ENCODE results near the gene ZBTB16.
A peak's percentile ranks its signal among the peaks of the same experiment; 100 is the strongest.

The ZBTB16 gene

GRCh38 chr11:114088836-114089235 is 29.3 kb downstream of the ZBTB16 start:
- H3K27me3 Mint-ChIP-seq (ENCODE audit: low read depth, poor library complexity): no peaks in the 10 kb centered on the region
- H3K9me3 Mint-ChIP-seq: no peaks in the 10 kb centered on the region
- DNase-seq: no peak
- H3K27ac Mint-ChIP-seq: peak overlapping the region; percentile 64
- TF ChIP-seq, protein P1, sequence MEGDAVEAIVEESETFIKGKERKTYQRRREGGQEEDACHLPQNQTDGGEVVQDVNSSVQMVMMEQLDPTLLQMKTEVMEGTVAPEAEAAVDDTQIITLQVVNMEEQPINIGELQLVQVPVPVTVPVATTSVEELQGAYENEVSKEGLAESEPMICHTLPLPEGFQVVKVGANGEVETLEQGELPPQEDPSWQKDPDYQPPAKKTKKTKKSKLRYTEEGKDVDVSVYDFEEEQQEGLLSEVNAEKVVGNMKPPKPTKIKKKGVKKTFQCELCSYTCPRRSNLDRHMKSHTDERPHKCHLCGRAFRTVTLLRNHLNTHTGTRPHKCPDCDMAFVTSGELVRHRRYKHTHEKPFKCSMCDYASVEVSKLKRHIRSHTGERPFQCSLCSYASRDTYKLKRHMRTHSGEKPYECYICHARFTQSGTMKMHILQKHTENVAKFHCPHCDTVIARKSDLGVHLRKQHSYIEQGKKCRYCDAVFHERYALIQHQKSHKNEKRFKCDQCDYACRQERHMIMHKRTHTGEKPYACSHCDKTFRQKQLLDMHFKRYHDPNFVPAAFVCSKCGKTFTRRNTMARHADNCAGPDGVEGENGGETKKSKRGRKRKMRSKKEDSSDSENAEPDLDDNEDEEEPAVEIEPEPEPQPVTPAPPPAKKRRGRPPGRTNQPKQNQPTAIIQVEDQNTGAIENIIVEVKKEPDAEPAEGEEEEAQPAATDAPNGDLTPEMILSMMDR (IDR thresholded peaks at IDR 0.05): no peak
- H3K36me3 Mint-ChIP-seq (ENCODE audit: low read depth): no peaks in the 10 kb centered on the region
- peaks cover 97% of the 10 kb centered on the region for H3K4me1 Mint-ChIP-seq
- H3K4me3 Mint-ChIP-seq: no peak overlapping the region

DNA sequence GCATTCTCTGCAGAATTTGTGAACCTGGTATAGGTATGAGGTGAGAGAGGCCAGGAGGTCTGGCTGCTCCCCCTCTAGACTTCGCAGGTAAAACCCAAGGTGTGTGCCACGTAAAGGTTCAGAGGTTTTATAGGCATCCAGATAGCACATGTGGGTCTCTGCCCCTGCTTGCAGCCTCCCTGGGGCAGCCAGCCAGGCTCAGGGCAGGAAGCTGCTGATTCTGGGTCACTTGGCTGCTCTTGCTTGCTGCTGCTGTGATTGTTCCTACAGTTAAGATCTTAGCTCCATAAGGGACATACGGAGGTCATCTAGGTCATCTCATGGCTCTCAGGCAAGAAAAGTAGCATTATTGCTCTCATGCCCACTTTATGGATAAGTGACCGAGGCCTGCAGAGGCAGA is 30.2 kb downstream of the ZBTB16 start:
- H3K36me3 Mint-ChIP-seq (ENCODE audit: low read depth): peaks cover 7% of the 10 kb centered on the region
- peaks cover 3% of the 10 kb centered on the region for H3K27me3 Mint-ChIP-seq (ENCODE audit: low read depth, poor library complexity)
- TF ChIP-seq, protein P1 (IDR thresholded peaks at IDR 0.05): no peak
- peaks cover 5% of the 10 kb centered on the region for H3K9me3 Mint-ChIP-seq
- H3K27ac Mint-ChIP-seq: peak overlapping the region; percentile 99
- no peak for DNase-seq
- H3K4me3 Mint-ChIP-seq: no peak overlapping the region
- H3K4me1 Mint-ChIP-seq: peaks cover 88% of the 10 kb centered on the region

- H3K4me3 Mint-ChIP-seq: no peak overlapping the region
- peak overlapping the region; percentile 99 for H3K27ac Mint-ChIP-seq
- H3K9me3 Mint-ChIP-seq: peaks cover 9% of the 10 kb centered on the region
- TF ChIP-seq, protein P1 (IDR thresholded peaks at IDR 0.05): no peak
- peaks cover 3% of the 10 kb centered on the region for H3K27me3 Mint-ChIP-seq (ENCODE audit: low read depth, poor library complexity)
- peaks cover 85% of the 10 kb centered on the region for H3K4me1 Mint-ChIP-seq
- DNase-seq: no peak
- peaks cover 10% of the 10 kb centered on the region for H3K36me3 Mint-ChIP-seq (ENCODE audit: low read depth)
Measured at GRCh38 chr11:114090225-114090910, 30.9 kb downstream of the ZBTB16 start.

DNA sequence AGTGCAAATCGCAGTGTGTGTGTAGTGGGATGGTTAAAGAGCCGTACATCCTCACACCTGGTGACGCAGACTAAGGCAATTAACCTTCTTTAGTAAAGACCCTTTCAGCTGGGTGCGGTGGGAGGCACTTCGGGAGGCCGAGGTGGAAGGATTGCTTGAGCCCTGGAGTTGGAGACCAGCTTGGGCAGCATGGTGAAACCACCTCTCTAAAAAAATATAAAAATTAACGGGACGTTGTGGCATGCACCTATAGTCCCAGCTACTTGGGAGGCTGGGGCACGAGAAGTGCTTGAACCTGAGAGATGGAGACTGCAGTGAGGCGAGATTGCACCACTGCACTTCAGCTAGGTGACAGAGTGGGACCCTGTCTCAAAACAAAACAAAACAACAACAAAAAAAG is 31.5 kb downstream of the ZBTB16 start:
- Mint-ChIP-seq H3K27ac (peak overlapping the region; percentile 99), H3K4me3 (no peak overlapping the region), H3K27me3 (ENCODE audit: low read depth, poor library complexity) (peaks cover 3% of the 10 kb centered on the region), H3K36me3 (ENCODE audit: low read depth) (peaks cover 10% of the 10 kb centered on the region), H3K4me1 (peaks cover 85% of the 10 kb centered on the region), H3K9me3 (peaks cover 9% of the 10 kb centered on the region)
- TF ChIP-seq, protein P1 (IDR thresholded peaks at IDR 0.05): no peak
- DNase-seq: no peak

GRCh38 chr11:114091516-114092397 is 32.2 kb downstream of the ZBTB16 start:
- Mint-ChIP-seq H3K36me3 (ENCODE audit: low read depth) (peaks cover 10% of the 10 kb centered on the region), H3K9me3 (peaks cover 9% of the 10 kb centered on the region), H3K4me3 (peak overlapping the region; percentile 71), H3K27ac (peak overlapping the region; percentile 99), H3K4me1 (peaks cover 87% of the 10 kb centered on the region), H3K27me3 (ENCODE audit: low read depth, poor library complexity) (peaks cover 3% of the 10 kb centered on the region)
- DNase-seq: peak; percentile 63
- TF ChIP-seq, protein P1 (IDR thresholded peaks at IDR 0.05): no peak
